Activated CD8-positive, alpha-beta memory T cell treated with anti-CD3 and anti-CD28 coated beads for 4 hours (primary cell): ENCODE results near the gene ZNF83.
"Not testable (repeated sequence)": the region's sequence is repeated elsewhere in the genome, so short reads cannot be mapped to it uniquely, and the experiment has no call there.

ENCODE experiments used
- DNase-seq, 2 donors: peaks; one replicate each; pipeline ENCODE4 v3.0.0-alpha.2; 2020; ENCODE audit warnings: low read depth in 2 of 2

The ZNF83 gene

GRCh38 chr19:52569638-52569999, 68.5 kb downstream of the ZNF83 start:
- DNase-seq, result not testable (repeated sequence)

GRCh38 chr19:52567921-52568320, 70.2 kb downstream of the ZNF83 start:
- DNase-seq, result no peak

- no peak for DNase-seq
Measured at GRCh38 chr19:52566588-52566987, 71.6 kb downstream of the ZNF83 start.

- no peak for DNase-seq
Measured at GRCh38 chr19:52566121-52566520, 72.0 kb downstream of the ZNF83 start.
